NOMO-1 (cell line): ENCODE results near the gene MBIP.
"Not testable (repeated sequence)": the region's sequence is repeated elsewhere in the genome, so short reads cannot be mapped to it uniquely, and the experiment has no call there.

Source experiments
- DNase-seq, 2 experiments: peaks; one replicate each; lab custom pipeline; 2025; ENCODE audit not compliant: unreplicated experiment in 2 of 2; lab: John Stamatoyannopoulos, UW

MBIP gene

GRCh38 chr14:36320200-36320896 lies at the start of gene MBIP:
Gene MBIP, minus strand, starts transcription at chr14:36320637. Its CDS starts 49 bp downstream, at chr14:36320588.
- DNase-seq: peak; percentile 90 to 93

- no peak for DNase-seq
These were observed 47.7 kb upstream of the MBIP start for GRCh38 chr14:36367985-36368774.

- no peak for DNase-seq
These were observed 45.3 kb upstream of the MBIP start for GRCh38 chr14:36365766-36366165.

- no peak for DNase-seq
These were observed 43.3 kb upstream of the MBIP start for GRCh38 chr14:36363704-36364103.

GRCh38 chr14:36362648-36363047 lies 42.2 kb upstream of the MBIP start:
- no peak for DNase-seq

- peak; percentile 66 to 84 for DNase-seq
These were observed 40.9 kb upstream of the MBIP start for GRCh38 chr14:36361210-36361853.

- DNase-seq: no peak
These were observed 36.4 kb upstream of the MBIP start for GRCh38 chr14:36356862-36357261.

GRCh38 chr14:36346052-36346451 lies 25.6 kb upstream of the MBIP start:
- no peak for DNase-seq

- DNase-seq: no peak
These were observed 23.8 kb upstream of the MBIP start for GRCh38 chr14:36344211-36344610.

GRCh38 chr14:36341811-36342210 lies 21.4 kb upstream of the MBIP start:
- not testable (repeated sequence) for DNase-seq

- DNase-seq: no peak
These were observed 19.9 kb upstream of the MBIP start for GRCh38 chr14:36340276-36340890.

- DNase-seq: peak; percentile 32 to 88
These were observed 19.4 kb upstream of the MBIP start for GRCh38 chr14:36339816-36340215.

GRCh38 chr14:36333119-36333518 lies 12.7 kb upstream of the MBIP start:
- DNase-seq: no peak

GRCh38 chr14:36327573-36327972 lies 7.1 kb upstream of the MBIP start:
- DNase-seq: not testable (repeated sequence)

- DNase-seq: no peak
These were observed 5.4 kb upstream of the MBIP start for GRCh38 chr14:36325853-36326252.

- no peak for DNase-seq
These were observed 4.5 kb upstream of the MBIP start for GRCh38 chr14:36324897-36325296.

- DNase-seq: no peak
These were observed 502 bp upstream of the MBIP start for GRCh38 chr14:36320897-36321381.

- DNase-seq: no peak
These were observed 588 bp downstream of the MBIP start for GRCh38 chr14:36319899-36320199.

GRCh38 chr14:36317650-36318049 lies 2.8 kb downstream of the MBIP start:
- DNase-seq: no peak

GRCh38 chr14:36316131-36316530 lies 4.3 kb downstream of the MBIP start:
- no peak for DNase-seq

GRCh38 chr14:36315159-36315853 lies 5.1 kb downstream of the MBIP start:
- no peak for DNase-seq
